ENCODE measurements around the gene HIGD2A.

HIGD2A gene

DNA sequence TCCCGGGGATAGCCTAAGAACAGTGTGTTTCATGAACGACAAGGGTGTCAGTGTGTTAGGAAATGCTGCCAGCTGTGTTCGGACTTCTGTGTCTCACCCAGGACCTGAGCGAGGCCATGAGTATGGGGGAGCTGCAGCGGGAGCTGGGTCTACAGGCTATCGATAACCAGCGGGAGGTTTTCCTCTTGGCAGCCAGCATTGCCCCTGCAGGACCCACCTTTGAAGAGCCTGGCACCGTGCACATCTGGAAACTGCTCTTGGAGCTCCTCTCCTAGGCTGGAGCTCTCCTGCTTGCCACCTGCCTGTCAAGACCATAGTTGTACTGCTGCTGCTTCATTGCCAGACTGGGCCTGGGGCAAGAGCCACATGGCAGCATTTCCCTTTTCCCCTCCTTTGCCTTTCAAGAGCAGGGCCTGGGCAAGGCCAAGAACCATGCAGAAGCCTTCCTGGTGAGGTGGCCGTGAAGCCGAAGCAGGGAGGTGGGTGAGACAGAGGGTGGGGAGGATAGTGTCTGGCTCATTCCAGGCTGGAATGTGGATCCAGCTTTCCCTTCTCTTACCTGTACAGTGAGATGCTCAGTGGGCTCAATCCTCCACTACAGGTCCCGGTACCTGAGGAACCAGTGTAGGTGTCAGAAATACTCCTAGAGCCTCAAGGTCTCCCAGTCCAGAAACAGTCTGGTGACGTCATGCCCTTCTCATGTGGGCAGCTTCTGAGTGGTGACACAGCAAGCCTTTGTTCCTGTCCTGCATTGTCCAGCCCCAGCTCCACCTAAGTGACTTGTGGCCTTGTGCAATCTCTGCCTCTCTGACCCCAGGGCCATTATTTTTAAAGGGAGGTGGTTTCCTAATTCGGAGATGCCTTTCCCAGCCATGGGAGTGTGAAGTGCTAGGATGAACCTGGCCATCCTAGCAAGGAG, 16.7 kb upstream of the HIGD2A start:
- Histone ChIP-seq H3K36me3 (ENCODE audit: control insufficient read depth, insufficient read depth, low read length) (peaks cover 15% of the 10 kb centered on the region; the same call in 1 of the 2 replicates), H3K27ac (ENCODE audit: low read depth, low read length) (no peak overlapping the region), H3K4me3 (ENCODE audit: low read depth, low read length) (no peak overlapping the region), H3K4me1 (ENCODE audit: control insufficient read depth, insufficient read depth, low read length) (no peaks in the 10 kb centered on the region), H3K9me3 (ENCODE audit: control insufficient read depth, insufficient read depth, low read length) (no peaks in the 10 kb centered on the region), H3K9ac (ENCODE audit: low read depth, low read length) (no peak overlapping the region), H3K27me3 (ENCODE audit: control insufficient read depth, insufficient read depth, low read length) (peaks cover under 1% of the 10 kb centered on the region; the same call in 1 of the 2 replicates)

DNA sequence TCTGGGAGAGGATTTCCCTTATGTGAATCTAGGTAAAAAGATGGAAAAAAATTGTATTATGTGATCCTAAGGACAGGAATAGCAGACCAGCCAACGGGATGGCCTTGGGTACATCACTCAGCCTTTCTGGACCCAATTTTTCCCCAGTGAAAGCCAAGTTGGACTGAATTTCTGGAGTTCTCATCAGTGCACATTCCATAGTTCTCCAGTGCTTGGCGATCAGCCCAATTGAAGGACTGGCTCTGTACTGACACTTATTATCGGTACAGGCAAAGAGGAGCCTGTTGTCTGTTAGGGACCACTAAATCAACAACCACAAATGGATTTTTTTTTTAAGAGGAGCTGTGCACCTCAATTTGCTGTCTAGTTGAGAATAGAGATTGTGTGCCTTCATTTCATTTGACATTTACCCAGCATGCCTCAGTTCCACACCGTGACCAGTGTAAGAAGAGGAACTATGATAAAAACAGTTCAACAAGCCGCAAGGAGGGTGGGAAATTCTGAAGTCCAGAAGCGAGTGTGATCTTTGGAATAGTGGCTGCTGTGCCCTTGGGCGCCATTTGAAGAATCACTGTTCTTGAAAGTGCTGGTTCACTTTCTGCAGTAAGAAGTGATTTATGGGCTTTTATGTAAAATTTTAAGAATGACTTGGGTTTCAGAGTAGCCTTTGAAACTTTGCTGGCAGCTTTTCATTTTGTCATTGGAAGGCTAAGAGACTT, 15.3 kb upstream of the HIGD2A start:
- no peaks in the 10 kb centered on the region for H3K27me3 ChIP-seq (ENCODE audit: control insufficient read depth, insufficient read depth, low read length)
- H3K36me3 ChIP-seq (ENCODE audit: control insufficient read depth, insufficient read depth, low read length) = peaks cover 15% of the 10 kb centered on the region; the same call in 1 of the 2 replicates
- H3K9ac ChIP-seq (ENCODE audit: low read depth, low read length) = no peak overlapping the region
- no peak overlapping the region for H3K4me3 ChIP-seq (ENCODE audit: low read depth, low read length)
- no peaks in the 10 kb centered on the region for H3K9me3 ChIP-seq (ENCODE audit: control insufficient read depth, insufficient read depth, low read length)
- H3K4me1 ChIP-seq (ENCODE audit: control insufficient read depth, insufficient read depth, low read length) = no peaks in the 10 kb centered on the region
- no peak overlapping the region for H3K27ac ChIP-seq (ENCODE audit: low read depth, low read length)

DNA sequence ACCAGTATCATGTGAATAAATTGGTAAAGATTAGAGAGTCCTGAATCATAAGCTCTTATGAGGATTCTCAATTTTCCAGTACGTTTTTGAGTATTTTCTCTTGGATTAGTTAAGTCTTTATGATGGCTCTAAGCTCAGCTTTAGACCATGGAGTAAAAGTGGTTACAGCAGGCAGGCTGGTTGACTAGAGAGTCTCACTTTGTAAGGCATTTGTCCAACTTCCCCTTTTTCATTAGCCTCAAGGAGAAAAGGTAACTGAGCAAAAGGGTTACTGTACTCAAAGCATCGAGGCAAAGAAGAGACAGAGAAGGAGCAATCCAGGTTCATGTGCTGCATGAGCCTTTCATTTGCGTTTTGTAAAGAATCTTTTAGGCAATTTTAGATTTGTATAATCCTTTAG, 8.7 kb upstream of the HIGD2A start:
- no peak overlapping the region for H3K4me3 ChIP-seq (ENCODE audit: low read depth, low read length)
- H3K27me3 ChIP-seq (ENCODE audit: control insufficient read depth, insufficient read depth, low read length) = no peaks in the 10 kb centered on the region
- no peak overlapping the region for H3K9ac ChIP-seq (ENCODE audit: low read depth, low read length)
- no peaks in the 10 kb centered on the region for H3K4me1 ChIP-seq (ENCODE audit: control insufficient read depth, insufficient read depth, low read length)
- peaks cover 40% of the 10 kb centered on the region for H3K36me3 ChIP-seq (ENCODE audit: control insufficient read depth, insufficient read depth, low read length)
- no peaks in the 10 kb centered on the region for H3K9me3 ChIP-seq (ENCODE audit: control insufficient read depth, insufficient read depth, low read length)
- no peak overlapping the region for H3K27ac ChIP-seq (ENCODE audit: low read depth, low read length)

DNA sequence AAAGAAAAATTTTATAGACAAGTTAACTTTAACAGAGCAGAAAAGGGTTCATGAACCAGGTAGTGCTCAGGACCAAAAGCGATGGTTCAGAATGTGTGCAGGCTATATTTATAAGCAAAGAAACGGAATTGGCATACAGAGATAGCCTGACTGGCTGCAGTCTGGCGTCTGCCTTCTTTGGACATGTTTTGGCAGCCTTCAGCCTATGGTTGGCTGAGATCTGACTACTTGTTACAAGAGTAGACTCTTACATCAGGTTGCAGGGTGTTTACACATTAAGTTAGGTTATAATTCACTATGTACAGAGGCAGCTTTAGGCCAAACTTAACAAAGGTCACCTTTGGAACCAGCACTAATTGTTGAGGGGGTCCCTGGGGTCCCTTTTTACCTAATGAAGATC, 7.1 kb upstream of the HIGD2A start:
- Histone ChIP-seq H3K9ac (ENCODE audit: low read depth, low read length) (no peak overlapping the region), H3K4me1 (ENCODE audit: control insufficient read depth, insufficient read depth, low read length) (no peaks in the 10 kb centered on the region), H3K36me3 (ENCODE audit: control insufficient read depth, insufficient read depth, low read length) (peaks cover 55% of the 10 kb centered on the region), H3K27me3 (ENCODE audit: control insufficient read depth, insufficient read depth, low read length) (no peaks in the 10 kb centered on the region), H3K4me3 (ENCODE audit: low read depth, low read length) (no peak overlapping the region), H3K9me3 (ENCODE audit: control insufficient read depth, insufficient read depth, low read length) (no peaks in the 10 kb centered on the region), H3K27ac (ENCODE audit: low read depth, low read length) (no peak overlapping the region)

DNA sequence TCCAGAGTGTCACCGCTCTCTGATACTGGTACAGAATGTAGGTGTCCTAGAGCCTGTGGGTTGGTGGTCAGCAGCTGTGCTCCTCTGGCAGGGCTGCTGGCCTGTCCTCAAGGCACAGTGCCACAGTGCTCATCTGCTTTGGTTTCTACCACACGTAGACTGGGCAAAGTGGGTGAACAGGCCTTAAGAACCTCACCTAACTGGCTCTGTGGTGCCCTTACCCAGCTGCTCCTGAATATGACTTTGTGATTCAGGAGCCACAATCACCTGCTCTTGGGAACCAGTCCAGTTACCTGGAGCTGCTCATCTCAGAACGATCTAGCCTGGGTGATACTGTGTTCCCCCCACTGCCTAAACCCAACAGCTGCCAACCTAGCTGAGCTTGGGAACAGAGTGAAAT, 6.6 kb upstream of the HIGD2A start:
- peaks cover 61% of the 10 kb centered on the region for H3K36me3 ChIP-seq (ENCODE audit: control insufficient read depth, insufficient read depth, low read length)

DNA sequence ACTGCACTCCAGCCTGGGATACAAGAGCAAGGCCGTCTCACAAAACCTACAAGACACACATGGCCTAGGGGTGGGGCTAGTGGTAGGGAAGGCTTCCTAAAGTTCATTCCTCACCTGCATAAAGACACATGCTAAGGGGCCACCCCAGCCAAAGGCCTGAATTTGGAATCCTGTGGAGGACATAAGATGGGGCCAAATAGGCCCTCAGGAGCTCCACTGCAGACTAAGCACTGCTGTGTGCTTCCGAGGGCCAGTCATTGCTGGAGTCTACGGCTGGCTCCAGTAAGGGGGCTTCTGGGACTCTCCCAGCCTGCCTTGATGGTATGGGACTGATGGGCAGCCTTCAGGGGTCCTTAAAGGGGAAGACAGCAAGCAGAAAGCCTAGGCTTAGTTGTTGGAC, 5.8 kb upstream of the HIGD2A start:
- H3K9ac ChIP-seq (ENCODE audit: low read depth, low read length) = no peak overlapping the region
- H3K4me1 ChIP-seq (ENCODE audit: control insufficient read depth, insufficient read depth, low read length) = peaks cover 8% of the 10 kb centered on the region
- no peak overlapping the region for H3K27ac ChIP-seq (ENCODE audit: low read depth, low read length)
- no peak overlapping the region for H3K4me3 ChIP-seq (ENCODE audit: low read depth, low read length)
- H3K9me3 ChIP-seq (ENCODE audit: control insufficient read depth, insufficient read depth, low read length) = no peaks in the 10 kb centered on the region
- peaks cover 65% of the 10 kb centered on the region for H3K36me3 ChIP-seq (ENCODE audit: control insufficient read depth, insufficient read depth, low read length)
- no peaks in the 10 kb centered on the region for H3K27me3 ChIP-seq (ENCODE audit: control insufficient read depth, insufficient read depth, low read length)

More for the DNA sequence above, 6.6 kb upstream of the HIGD2A start:
- no peak overlapping the region for H3K27ac ChIP-seq (ENCODE audit: low read depth, low read length)
- no peak overlapping the region for H3K4me3 ChIP-seq (ENCODE audit: low read depth, low read length)
- peaks cover under 1% of the 10 kb centered on the region; the same call in 1 of the 2 replicates for H3K4me1 ChIP-seq (ENCODE audit: control insufficient read depth, insufficient read depth, low read length)
- H3K27me3 ChIP-seq (ENCODE audit: control insufficient read depth, insufficient read depth, low read length) = no peaks in the 10 kb centered on the region
- H3K9ac ChIP-seq (ENCODE audit: low read depth, low read length) = no peak overlapping the region
- no peaks in the 10 kb centered on the region for H3K9me3 ChIP-seq (ENCODE audit: control insufficient read depth, insufficient read depth, low read length)

DNA sequence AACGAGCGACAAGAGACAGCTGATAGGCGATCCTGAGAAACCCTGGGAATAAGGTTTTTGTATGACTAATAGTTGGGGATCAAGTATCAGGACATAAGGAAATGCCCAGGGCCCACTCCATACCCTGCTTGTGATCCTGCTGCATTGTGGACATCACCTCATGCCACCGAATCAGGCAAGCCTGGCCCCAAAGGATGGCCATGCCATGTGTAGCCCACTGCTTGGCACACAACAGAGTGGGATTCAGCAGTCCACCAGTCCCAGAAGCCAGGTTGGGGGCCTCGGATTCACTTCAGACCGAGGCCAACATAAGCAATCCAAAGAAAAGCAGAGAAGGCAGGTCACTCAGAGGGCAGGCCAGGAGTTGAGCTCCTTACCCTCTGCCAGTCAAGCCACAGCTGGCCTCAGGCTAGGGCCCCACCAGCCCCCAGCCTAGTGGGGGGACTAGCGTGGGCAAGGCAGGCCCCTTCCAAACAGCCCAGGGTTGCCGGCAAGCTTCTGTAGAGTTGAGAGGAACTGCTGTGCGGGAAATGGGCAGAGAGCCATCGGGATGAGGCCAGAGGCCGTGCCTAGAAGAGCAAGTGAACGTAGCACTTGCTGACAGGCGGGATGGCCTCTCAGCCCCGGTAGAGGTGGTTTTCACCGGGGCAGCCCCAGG, 5.2 kb upstream of the HIGD2A start:
- no peaks in the 10 kb centered on the region for H3K9me3 ChIP-seq (ENCODE audit: control insufficient read depth, insufficient read depth, low read length)
- H3K4me3 ChIP-seq (ENCODE audit: low read depth, low read length) = no peak overlapping the region
- H3K27me3 ChIP-seq (ENCODE audit: control insufficient read depth, insufficient read depth, low read length) = no peaks in the 10 kb centered on the region
- peaks cover 8% of the 10 kb centered on the region for H3K4me1 ChIP-seq (ENCODE audit: control insufficient read depth, insufficient read depth, low read length)
- peaks cover 65% of the 10 kb centered on the region for H3K36me3 ChIP-seq (ENCODE audit: control insufficient read depth, insufficient read depth, low read length)
- no peak overlapping the region for H3K9ac ChIP-seq (ENCODE audit: low read depth, low read length)
- H3K27ac ChIP-seq (ENCODE audit: low read depth, low read length) = no peak overlapping the region

DNA sequence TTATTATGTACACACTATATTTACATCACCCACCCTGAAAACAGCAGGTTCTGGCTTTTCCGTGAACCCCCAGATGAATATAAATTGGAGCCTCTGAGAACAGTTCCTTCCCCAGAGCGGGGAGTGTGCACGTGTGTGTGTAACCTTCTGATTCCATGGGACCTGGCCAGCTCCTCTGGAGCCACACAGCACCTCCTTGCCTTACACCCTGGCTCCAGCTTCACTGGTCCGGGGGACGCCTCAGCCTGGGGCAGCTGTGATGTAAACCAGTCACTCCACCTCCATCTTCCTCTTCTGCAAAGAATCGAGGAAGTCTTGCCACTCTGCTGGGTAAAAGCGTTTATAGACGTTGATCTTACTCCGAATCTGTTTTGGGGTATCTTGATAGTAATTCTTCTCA, 4.6 kb upstream of the HIGD2A start:
- H3K9me3 ChIP-seq (ENCODE audit: control insufficient read depth, insufficient read depth, low read length) = no peaks in the 10 kb centered on the region
- peaks cover 65% of the 10 kb centered on the region for H3K36me3 ChIP-seq (ENCODE audit: control insufficient read depth, insufficient read depth, low read length)
- H3K4me3 ChIP-seq (ENCODE audit: low read depth, low read length) = no peak overlapping the region
- no peak overlapping the region for H3K9ac ChIP-seq (ENCODE audit: low read depth, low read length)
- H3K4me1 ChIP-seq (ENCODE audit: control insufficient read depth, insufficient read depth, low read length) = peaks cover 8% of the 10 kb centered on the region
- no peaks in the 10 kb centered on the region for H3K27me3 ChIP-seq (ENCODE audit: control insufficient read depth, insufficient read depth, low read length)
- H3K27ac ChIP-seq (ENCODE audit: low read depth, low read length) = no peak overlapping the region

DNA sequence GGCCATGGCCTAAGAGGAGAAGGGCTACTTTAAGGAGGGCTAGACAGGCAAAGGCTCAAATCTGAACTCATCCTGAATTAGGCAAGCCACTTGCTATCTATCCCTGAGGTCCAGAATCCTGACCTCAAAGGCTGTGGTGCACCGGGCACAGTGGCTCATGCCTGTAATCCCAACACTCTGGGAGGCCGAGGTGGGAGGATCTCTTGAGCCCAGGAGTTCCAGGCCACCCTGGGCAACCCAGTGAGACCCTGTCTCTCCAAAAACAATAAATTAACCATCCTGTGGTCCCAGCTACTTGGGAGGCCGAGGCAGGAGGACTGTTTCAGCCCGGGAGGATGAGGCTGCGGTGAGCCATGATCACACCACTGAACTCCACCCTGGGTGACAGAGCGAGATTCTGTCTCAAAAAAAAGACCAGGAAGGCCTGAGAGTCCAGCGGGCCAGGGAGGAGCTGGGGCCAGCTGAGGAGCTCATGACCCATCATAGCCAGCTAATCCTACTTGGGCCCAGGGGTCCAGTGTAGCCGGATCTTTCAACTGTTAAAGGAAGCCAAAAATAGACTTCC, 4.1 kb upstream of the HIGD2A start:
- Histone ChIP-seq H3K4me1 (ENCODE audit: control insufficient read depth, insufficient read depth, low read length) (peaks cover 8% of the 10 kb centered on the region), H3K36me3 (ENCODE audit: control insufficient read depth, insufficient read depth, low read length) (peaks cover 65% of the 10 kb centered on the region), H3K27ac (ENCODE audit: low read depth, low read length) (no peak overlapping the region), H3K9me3 (ENCODE audit: control insufficient read depth, insufficient read depth, low read length) (no peaks in the 10 kb centered on the region), H3K27me3 (ENCODE audit: control insufficient read depth, insufficient read depth, low read length) (no peaks in the 10 kb centered on the region), H3K9ac (ENCODE audit: low read depth, low read length) (no peak overlapping the region), H3K4me3 (ENCODE audit: low read depth, low read length) (no peak overlapping the region)

DNA sequence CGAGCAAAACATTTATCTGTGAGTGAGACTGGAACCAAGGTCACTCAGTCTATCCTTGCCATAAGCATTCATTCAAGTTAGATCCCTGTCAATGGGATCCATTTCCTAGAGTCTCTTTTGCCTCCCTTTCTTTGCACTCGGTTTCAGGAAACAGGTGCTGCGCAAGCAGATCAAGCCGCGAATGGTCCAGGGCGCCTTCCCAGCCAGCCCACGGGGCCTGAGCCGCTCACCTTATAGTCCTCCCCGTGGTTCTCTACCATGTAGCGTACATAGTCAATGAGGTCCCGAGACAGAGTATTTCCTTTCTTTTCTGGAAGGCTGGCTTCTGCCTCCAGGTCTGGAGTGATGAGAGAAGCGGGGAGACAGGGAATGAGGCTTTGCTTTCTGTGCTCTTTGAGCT, 3.6 kb upstream of the HIGD2A start:
- Histone ChIP-seq H3K27me3 (ENCODE audit: control insufficient read depth, insufficient read depth, low read length) (no peaks in the 10 kb centered on the region), H3K9me3 (ENCODE audit: control insufficient read depth, insufficient read depth, low read length) (no peaks in the 10 kb centered on the region), H3K4me1 (ENCODE audit: control insufficient read depth, insufficient read depth, low read length) (peaks cover 8% of the 10 kb centered on the region), H3K27ac (ENCODE audit: low read depth, low read length) (no peak overlapping the region), H3K4me3 (ENCODE audit: low read depth, low read length) (no peak overlapping the region), H3K36me3 (ENCODE audit: control insufficient read depth, insufficient read depth, low read length) (peaks cover 65% of the 10 kb centered on the region), H3K9ac (ENCODE audit: low read depth, low read length) (no peak overlapping the region)

Data from HUES48 (cell line).